Stimulated activated CD8-positive, alpha-beta memory T cell treated with anti-CD3 and anti-CD28 coated beads, Interleukin-12 subunit alpha, Interleukin-12 subunit beta, amount 100 ng/mL, for 4 hours (primary cell): ENCODE data around the gene SULT4A1.
"Not testable (repeated sequence)": the region's sequence is repeated elsewhere in the genome, so short reads cannot be mapped to it uniquely, and the experiment has no call there.

Source experiments
- DNase-seq: peaks from one replicate; pipeline ENCODE4 v3.0.0-alpha.2; 2020; ENCODE audit warnings: low read depth

Gene SULT4A1

GRCh38 chr22:43862074-43862881 is at the start of gene SULT4A1:
Gene SULT4A1, minus strand, starts transcription at chr22:43862513. Its CDS starts 131 bp downstream, at chr22:43862382.
- no peak for DNase-seq

- DNase-seq, result no peak
Measured at GRCh38 chr22:43911351-43911750, 49.0 kb upstream of the SULT4A1 start.

DNA sequence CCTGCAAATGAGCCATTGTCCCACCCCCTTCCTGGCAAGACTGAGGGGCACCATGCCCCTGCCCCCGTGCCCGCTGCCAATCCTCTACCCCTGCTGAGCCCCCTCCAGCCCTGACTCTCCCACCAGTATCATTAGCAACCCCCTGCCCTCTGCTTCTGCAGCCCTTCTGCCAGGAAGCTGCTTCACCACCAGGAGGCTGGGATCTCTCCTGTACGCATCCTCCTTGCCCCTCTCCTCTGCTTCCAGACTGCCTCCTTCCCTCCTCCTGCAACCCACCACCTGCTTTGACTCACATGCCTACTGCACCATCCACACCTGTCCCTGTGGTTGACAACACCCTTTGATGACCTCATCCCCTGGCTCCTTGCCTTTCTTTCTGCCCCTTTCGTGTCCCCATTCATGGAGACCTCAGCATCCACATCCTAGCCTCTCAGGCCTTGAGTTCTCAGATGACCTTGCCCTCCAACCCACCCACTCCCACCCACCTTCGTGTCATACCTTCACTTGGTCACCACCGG is 47.9 kb upstream of the SULT4A1 start:
- DNase-seq, result no peak

- DNase-seq, result no peak
Measured at GRCh38 chr22:43909708-43910107, 47.4 kb upstream of the SULT4A1 start.

- DNase-seq, result no peak
Measured at GRCh38 chr22:43905681-43906080, 43.4 kb upstream of the SULT4A1 start.

DNA sequence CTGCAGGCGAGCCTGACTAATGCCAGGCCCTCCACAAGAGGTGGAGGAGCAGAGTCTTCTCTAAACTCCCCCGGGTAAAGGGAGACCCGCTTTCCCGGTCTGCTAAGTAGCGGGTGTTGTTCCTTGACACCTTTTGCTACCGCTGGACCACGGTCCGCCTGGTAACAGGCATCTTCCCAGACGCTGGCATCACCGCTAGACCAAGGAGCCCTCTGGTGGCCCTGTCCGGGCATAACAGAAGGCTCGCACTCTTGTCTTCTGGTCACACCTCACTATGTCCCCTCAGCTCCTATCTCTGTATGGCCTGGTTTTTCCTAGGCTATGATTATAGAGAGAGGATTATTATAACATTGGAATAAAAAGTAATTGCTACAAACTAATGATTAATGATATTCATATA is 42.1 kb upstream of the SULT4A1 start:
- not testable (repeated sequence) for DNase-seq

- DNase-seq, result not testable (repeated sequence)
Measured at GRCh38 chr22:43903033-43903432, 40.7 kb upstream of the SULT4A1 start.

DNA sequence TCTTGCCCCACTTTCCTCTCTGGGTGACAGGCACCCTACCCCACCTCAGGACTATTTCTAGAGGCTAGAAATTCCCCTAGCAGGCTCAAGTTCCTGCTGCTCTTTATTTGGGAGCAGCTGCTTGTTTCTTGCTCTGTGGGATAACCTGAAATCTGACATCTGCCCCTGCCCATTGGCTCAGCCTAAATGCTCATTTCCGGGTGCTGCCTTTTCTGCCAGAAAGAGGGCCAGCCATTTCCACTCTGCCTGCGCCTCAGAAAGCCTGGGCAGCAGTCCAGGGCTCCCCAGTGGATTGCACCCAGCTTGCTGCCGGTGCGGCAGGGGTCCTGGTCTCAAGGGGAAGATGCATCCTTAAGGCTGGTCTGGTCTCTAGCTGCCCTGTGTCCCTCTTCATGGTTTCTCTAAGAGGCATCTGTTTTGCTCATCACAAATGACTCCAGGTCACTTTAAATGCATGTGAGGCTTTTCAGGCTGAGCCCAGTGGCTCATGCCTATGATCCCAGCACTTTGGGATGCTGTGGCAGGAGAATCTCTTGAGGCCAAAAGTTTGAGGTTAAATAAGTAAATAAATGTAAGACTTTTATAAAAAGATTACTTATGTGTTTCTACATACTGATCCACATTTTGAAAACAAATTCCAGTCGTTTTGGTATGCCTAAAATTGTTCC is 39.8 kb upstream of the SULT4A1 start:
- DNase-seq, result no peak

GRCh38 chr22:43900206-43900605 is 37.9 kb upstream of the SULT4A1 start:
- no peak for DNase-seq

DNA sequence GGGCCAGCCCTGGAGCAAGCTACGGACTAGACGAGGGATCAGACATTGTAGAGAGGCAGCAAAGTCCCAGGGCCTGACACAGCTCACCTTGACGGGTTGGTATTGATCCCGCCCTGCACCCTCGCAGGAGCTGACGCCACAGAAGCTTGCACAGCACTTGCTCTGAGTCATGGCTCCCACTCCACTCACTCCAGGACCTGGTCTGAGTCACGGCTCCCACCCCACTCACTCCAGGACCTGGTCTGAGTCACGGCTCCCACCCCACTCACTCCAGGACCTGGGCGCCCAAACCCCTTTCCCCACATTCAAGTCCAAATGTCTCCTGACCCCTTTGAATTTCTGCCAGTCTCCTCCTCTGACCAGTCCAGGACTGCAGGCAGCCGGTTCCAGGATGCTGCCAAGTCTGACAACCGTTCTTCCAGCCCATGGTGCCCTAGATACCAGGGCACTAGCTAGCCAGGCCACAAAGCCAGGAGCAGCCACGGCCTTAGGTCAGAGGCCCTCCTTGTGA is 35.5 kb upstream of the SULT4A1 start:
- no peak for DNase-seq

DNA sequence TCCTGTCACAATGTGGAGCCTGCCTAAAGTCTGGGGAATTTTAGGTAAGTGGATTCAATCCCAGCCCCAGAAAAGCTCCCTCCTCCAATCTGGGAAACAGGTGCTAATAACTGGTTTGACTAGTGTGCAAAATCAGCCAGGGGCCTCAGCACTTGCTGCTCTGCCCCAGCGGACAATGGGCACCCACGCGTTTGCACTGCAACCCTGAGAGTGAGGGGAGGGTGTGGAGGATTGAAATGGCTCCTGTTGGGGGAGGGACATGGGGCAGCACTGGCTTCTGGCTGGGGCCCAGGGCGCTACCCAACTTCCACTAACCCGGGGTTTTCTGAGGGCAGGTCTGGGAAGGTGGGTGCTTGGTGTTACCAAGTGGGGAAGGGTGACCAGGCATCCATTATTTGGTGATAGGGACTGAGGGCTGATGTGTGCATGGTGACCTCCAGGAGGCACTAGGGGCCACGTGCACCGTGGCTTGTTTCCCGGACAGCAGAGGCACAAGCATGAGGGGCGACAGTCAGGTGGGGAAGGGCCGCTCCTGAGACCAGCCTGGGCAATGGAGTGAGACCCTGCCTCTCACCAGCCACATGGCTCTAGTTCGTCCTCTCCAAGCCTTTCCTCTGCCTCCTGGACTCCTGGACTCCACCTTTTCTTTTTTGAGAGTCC is 33.8 kb upstream of the SULT4A1 start:
- DNase-seq, result no peak

- no peak for DNase-seq
Measured at GRCh38 chr22:43894122-43894521, 31.8 kb upstream of the SULT4A1 start.

DNA sequence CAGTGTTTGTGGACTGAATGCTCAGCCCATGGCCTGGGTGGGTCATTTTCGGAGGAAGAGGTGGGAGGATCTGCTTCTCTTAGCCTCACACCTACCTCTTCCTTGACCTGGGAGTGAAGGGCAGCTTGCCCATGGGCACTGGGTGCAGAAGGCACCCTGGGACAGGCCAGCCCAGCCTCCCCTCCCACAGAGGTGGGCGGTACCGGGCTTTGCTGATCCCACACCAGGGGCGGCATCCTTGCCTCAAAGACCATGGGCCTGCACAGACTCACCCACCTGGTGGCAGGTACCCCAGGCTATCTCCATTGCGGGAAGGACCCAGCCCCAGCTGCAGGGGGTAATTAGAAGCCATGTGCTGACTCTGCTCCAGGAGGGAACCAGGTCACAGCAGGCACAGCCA is 31.0 kb upstream of the SULT4A1 start:
- DNase-seq, result no peak

GRCh38 chr22:43892183-43892894 is 30.0 kb upstream of the SULT4A1 start:
- DNase-seq, result no peak

- DNase-seq, result no peak
Measured at GRCh38 chr22:43891360-43892182, 29.3 kb upstream of the SULT4A1 start, which contains the start of gene PNPLA5. Gene PNPLA5, minus strand, starts transcription at chr22:43892013. Its CDS starts 133 bp downstream, at chr22:43891880.

DNA sequence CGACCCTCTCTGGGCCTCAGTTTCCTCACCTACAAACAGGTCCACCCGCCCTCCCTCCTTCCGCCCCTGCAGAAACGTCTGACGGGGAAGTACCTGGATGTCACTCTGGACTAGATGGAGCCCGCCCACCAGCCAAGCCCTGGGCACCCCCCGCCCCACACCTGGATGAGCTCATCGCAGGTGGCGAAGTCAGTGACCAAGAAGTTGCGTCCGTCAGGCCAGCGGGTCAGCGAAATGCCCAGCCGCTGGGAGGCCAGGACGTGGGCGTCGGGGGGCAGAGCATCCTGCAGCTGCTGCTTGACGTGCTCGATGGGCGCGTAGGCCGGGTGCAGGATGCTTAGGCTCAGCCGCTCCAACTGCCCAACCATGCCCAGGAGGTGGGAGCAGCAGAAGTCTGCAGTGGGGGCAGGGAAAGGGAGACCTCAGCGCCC is 28.6 kb upstream of the SULT4A1 start:
- DNase-seq, result no peak

DNA sequence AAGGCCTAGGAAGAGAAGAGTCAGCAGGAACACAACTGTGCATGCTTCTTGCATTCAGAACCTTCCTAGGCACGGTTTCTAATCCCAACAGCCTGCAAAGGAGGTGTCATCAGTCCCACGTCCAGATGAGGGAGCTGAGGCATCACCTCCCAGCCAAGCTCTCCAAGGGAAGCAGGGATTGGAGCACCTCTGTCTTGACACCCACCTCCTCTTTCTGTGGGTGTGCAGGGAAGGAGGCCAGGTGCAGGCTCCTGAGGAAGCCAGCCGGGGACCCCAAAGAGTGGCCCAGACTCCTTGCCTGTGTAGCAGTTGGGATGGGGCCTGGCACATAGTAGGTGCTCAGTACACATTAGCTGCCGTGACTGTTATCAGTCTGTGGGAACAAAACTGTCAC is 27.5 kb upstream of the SULT4A1 start:
- DNase-seq, result no peak

DNA sequence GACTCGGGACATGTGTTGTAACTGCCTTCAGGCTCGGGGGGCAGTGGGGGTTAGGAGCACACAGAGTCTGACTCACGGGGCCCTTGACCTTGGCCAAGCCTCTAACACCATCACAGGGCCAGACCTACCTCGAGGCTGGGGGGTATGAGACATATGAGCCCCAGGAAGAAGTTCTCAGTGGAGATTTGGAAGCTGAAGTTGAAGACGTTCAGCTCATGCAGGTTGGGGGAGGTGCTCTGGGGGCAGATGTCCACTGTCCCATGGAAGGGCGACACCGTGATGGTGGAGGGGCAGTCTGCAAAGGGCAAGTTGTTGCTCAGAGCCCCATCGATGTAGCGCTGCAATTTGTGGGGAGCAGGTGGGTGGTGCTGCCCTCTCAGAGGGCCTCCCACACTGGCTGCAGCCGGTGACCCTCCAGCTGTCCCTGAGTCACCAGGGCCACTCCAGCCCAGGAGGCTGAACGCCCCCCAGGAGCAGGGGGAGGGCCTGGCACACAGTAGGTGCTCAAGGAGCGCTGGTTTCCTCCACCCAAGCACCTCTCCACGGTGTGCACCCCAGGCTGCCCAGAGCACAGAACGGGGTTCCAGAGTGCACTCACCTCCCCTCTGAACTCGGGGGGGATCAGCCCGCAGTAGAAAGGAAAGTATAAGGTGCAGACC is 27.0 kb upstream of the SULT4A1 start:
- DNase-seq, result no peak

DNA sequence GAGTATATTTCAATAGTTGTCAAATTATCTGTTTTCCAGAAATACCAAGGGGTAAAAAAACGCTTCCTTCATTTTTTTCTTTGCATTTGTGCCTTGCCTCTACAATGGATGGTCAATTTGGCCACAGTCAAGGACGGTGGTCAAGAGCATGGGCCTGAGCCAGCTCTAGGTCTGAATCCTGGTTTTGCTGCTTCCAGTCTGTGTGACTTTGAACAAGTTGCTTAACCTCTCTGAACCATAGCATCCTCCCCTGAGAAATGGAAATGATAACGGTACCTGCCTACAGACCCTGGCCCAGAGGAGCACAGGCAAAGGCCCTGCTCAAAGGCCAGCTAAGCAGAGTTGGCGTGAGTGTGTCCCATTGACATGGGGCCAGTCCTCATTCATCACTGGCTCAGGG is 26.4 kb upstream of the SULT4A1 start:
- no peak for DNase-seq

DNA sequence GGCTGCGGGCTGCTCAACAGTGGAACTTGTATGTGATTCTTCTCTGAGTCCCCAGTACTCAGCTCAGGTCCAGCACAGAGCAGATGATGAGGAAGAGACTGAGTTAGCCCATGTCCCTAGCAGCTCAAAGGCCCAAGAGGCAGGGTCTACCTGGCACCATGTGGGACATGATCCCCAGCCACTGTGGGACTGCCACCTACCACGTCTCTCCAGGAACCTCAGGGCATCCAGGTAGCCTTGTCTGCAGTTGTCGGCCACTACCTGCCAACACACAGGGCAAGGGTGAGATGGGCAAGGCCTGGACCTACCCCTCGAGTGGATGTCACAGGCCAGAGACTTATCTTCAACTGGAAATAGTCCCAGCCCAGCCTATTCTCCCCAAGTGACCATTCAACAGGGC is 25.1 kb upstream of the SULT4A1 start:
- DNase-seq, result no peak
